GM23338 (cell line): ENCODE results near the gene COG7. TPM values are rescaled to one million over a fixed set of nuclear protein-coding genes. Genes with fewer than 3 reads are reported as not detected.

Experiments
- ATAC-seq: fragments of 200-7000 bp; cut with Tn5 transposase; 3 replicates; pipeline ENCODE4 v1.9.1; 2020
- DNase-seq: peaks from one replicate; pipeline ENCODE4 v3.0.0-alpha.2; 2015; ENCODE audit warnings: low spot score
- H2AFZ ChIP-seq: fragments of 200-600 bp; sonication (generic); 2 replicates; pipeline ENCODE4 v1.8.0; 2016; ENCODE audit warnings: antibody characterized with exemption, mild to moderate bottlenecking, moderate library complexity
- H3F3A ChIP-seq: fragments of 200-600 bp; sonication (generic); replicated peaks from 2 replicates; pipeline ENCODE4 v1.8.0; 2017; ENCODE audit warnings: antibody characterized with exemption, mixed run types, low read depth
- H3K27ac ChIP-seq: fragments of 200-600 bp; sonication (generic); 2 replicates; pipeline ENCODE4 v1.6.1; 2016; ENCODE audit warnings: low read depth
- H3K27me3 ChIP-seq: fragments of 200-600 bp; sonication (generic); 2 replicates; pipeline ENCODE4 v1.8.0; 2016; ENCODE audit warnings: mild to moderate bottlenecking, mixed run types, moderate library complexity; ENCODE audit not compliant: insufficient read depth
- H3K36me3 ChIP-seq: fragments of 200-600 bp; sonication (generic); 2 replicates; pipeline ENCODE4 v1.8.0; 2016; ENCODE audit warnings: mild to moderate bottlenecking; ENCODE audit not compliant: insufficient read depth
- H3K4me1 ChIP-seq: fragments of 200-600 bp; sonication (generic); 2 replicates; pipeline ENCODE4 v1.8.0; 2016; ENCODE audit warnings: mild to moderate bottlenecking, moderate library complexity; ENCODE audit not compliant: insufficient read depth
- H3K4me2 ChIP-seq: fragments of 200-600 bp; sonication (generic); 2 replicates; pipeline ENCODE4 v1.7.1; 2017; ENCODE audit warnings: mixed run types
- H3K4me3 ChIP-seq: fragments of 200-600 bp; sonication (generic); 2 replicates; pipeline ENCODE4 v1.6.1; 2016; ENCODE audit warnings: mixed run types
- H3K79me2 ChIP-seq: fragments of 200-600 bp; sonication (generic); replicated peaks from 2 replicates; pipeline ENCODE4 v1.8.0; 2017; ENCODE audit warnings: mild to moderate bottlenecking; ENCODE audit not compliant: insufficient read depth
- H3K9me2 ChIP-seq: fragments of 200-600 bp; sonication (generic); 2 replicates; pipeline ENCODE4 v1.8.0; 2017; ENCODE audit not compliant: insufficient read depth
- H4K20me1 ChIP-seq: fragments of 200-600 bp; sonication (generic); replicated peaks from 2 replicates; pipeline ENCODE4 v1.8.0; 2017; ENCODE audit warnings: mild to moderate bottlenecking; ENCODE audit not compliant: insufficient read depth
- H3K27ac Mint-ChIP-seq: 2 replicates; pipeline ENCODE4 v1.8.0; 2020; ENCODE audit warnings: inconsistent platforms, mild to moderate bottlenecking, moderate library complexity, mixed read lengths
- H3K27me3 Mint-ChIP-seq: 3 replicates; pipeline ENCODE4 v1.8.0; 2022; ENCODE audit warnings: low read depth, mild to moderate bottlenecking, moderate library complexity, mixed read lengths, inconsistent platforms; ENCODE audit not compliant: insufficient read depth, poor library complexity
- H3K36me3 Mint-ChIP-seq: 3 replicates; pipeline ENCODE4 v1.8.0; 2021; ENCODE audit warnings: low read depth, mild to moderate bottlenecking, inconsistent platforms, moderate library complexity, mixed read lengths
- H3K4me1 Mint-ChIP-seq: 3 replicates; pipeline ENCODE4 v1.8.0; 2020; ENCODE audit warnings: mild to moderate bottlenecking, inconsistent platforms, mixed read lengths
- H3K4me3 Mint-ChIP-seq: 3 replicates; pipeline ENCODE4 v1.8.0; 2021; ENCODE audit warnings: moderate library complexity, mild to moderate bottlenecking, inconsistent platforms, mixed read lengths
- H3K9me3 Mint-ChIP-seq: 3 replicates; pipeline ENCODE4 v1.8.0; 2020; ENCODE audit warnings: moderate library complexity, mild to moderate bottlenecking, inconsistent platforms, mixed read lengths
- CREB1 ChIP-seq: fragments of 250-450 bp; sonication (Bioruptor Pico); IDR thresholded peaks from 2 replicates; pipeline ENCODE4 v1.5.0; 2020; ENCODE audit warnings: low read depth, mild to moderate bottlenecking, moderate library complexity
- EZH2 ChIP-seq: fragments of 200-600 bp; sonication (generic); IDR thresholded peaks from one replicate; pipeline ENCODE4 v1.8.0; 2017; ENCODE audit warnings: antibody characterized with exemption, mild to moderate bottlenecking, low read depth; ENCODE audit not compliant: unreplicated experiment
- EZH2phosphoT487 ChIP-seq: fragments of 200-600 bp; sonication (generic); IDR thresholded peaks from one replicate; pipeline ENCODE4 v1.8.1; 2018; ENCODE audit warnings: antibody characterized with exemption; ENCODE audit not compliant: unreplicated experiment
- JUNB ChIP-seq: IDR thresholded peaks from one replicate; pipeline ENCODE4 v1.6.1; 2016; ENCODE audit warnings: antibody characterized with exemption; ENCODE audit not compliant: unreplicated experiment
- NANOG ChIP-seq: IDR thresholded peaks from 2 replicates; pipeline ENCODE4 v1.6.1; 2016; ENCODE audit warnings: antibody characterized with exemption, borderline replicate concordance
- POLR2AphosphoS5 ChIP-seq: IDR thresholded peaks from 2 replicates; pipeline ENCODE4 v1.6.1; 2016; ENCODE audit warnings: antibody characterized with exemption, low read depth
- STAT1 ChIP-seq: IDR thresholded peaks from one replicate; pipeline ENCODE4 v1.6.1; 2016; ENCODE audit warnings: antibody characterized with exemption; ENCODE audit not compliant: unreplicated experiment
- ZNF114 ChIP-seq: fragments of 250-450 bp; sonication (Bioruptor Pico); IDR thresholded peaks from 2 replicates; pipeline ENCODE4 v1.5.0; 2020; ENCODE audit warnings: mild to moderate bottlenecking, moderate library complexity
- ZNF331 ChIP-seq: fragments of 250-450 bp; sonication (Bioruptor Pico); IDR thresholded peaks from 2 replicates; pipeline ENCODE4 v1.5.0; 2020; ENCODE audit warnings: low read depth, mild to moderate bottlenecking, moderate library complexity
- polyA plus RNA-seq: library from polyadenylated mRNA; unstranded; fragments of >200 nt; fragmentation: Nextera tagmentation; extraction: Ambion mirVana; gene quantifications from 2 replicates; pipeline ENCODE4 v1.2.1, GENCODE V29; 2016
- total RNA-seq: library from RNA; depleted of rRNA; stranded (reverse); fragments of >200 nt; shearing (Covaris generic); gene quantifications from 2 replicates; pipeline ENCODE4 v1.2.3, GENCODE V29; 2014
- TF ChIP-seq, protein P1 (sequence below): IDR thresholded peaks from one replicate; pipeline ENCODE4 v1.6.1; 2018; ENCODE audit warnings: antibody characterized with exemption; ENCODE audit not compliant: unreplicated experiment
- TF ChIP-seq, protein P2 (sequence below): fragments of 250-450 bp; sonication (Bioruptor Pico); IDR thresholded peaks from 2 replicates; pipeline ENCODE4 v1.5.0; 2020; ENCODE audit warnings: mild to moderate bottlenecking, moderate library complexity
- TF ChIP-seq, protein P3 (sequence below): IDR thresholded peaks from 2 replicates; pipeline ENCODE4 v1.6.1; 2016; ENCODE audit warnings: antibody characterized with exemption
- TF ChIP-seq, protein P4 (sequence below), 2 experiments: fragments of 200-600 bp in 1 of 2; sonication (generic) in 1 of 2; conservative IDR thresholded peaks; 2 replicates each; pipeline versions ENCODE4 v1.5.1 to v1.6.1; 2016 to 2017; ENCODE audit warnings: antibody characterized with exemption in 2 of 2, low read depth in 2 of 2, mild to moderate bottlenecking in 2 of 2, moderate library complexity in 1 of 2

Gene COG7
- total and polyA plus RNA-seq, 2 experiments from 2014 or later, result 9.2 to 20.0 TPM

GRCh38 chr16:23394141-23394831 lies 58.7 kb downstream of the COG7 start:
- ATAC-seq (no peak), DNase-seq (no peak)
- Mint-ChIP-seq H3K4me1 (peaks cover 8% of the 10 kb centered on the region), H3K27me3 (peaks cover 2% of the 10 kb centered on the region), H3K4me3 (no peak overlapping the region), H3K36me3 (peaks cover 23% of the 10 kb centered on the region), H3K9me3 (no peaks in the 10 kb centered on the region), H3K27ac (no peak overlapping the region)
- H3K9me2 ChIP-seq, result no peaks in the 10 kb centered on the region
- no peaks in the 10 kb centered on the region for H3K36me3 ChIP-seq
- no peak overlapping the region for H3K4me2 ChIP-seq
- no peak overlapping the region for H2AFZ ChIP-seq
- H4K20me1 ChIP-seq, result no peaks in the 10 kb centered on the region
- no peak overlapping the region for H3K4me3 ChIP-seq
- H3K27me3 ChIP-seq, result no peaks in the 10 kb centered on the region
- peaks cover 4% of the 10 kb centered on the region; the same call in 1 of the 2 replicates for H3F3A ChIP-seq
- TF ChIP-seq NANOG, result no peak
- TF ChIP-seq STAT1, result no peak
- no peak for TF ChIP-seq CREB1 (CRISPR knock-in tag)
- TF ChIP-seq, protein P1, sequence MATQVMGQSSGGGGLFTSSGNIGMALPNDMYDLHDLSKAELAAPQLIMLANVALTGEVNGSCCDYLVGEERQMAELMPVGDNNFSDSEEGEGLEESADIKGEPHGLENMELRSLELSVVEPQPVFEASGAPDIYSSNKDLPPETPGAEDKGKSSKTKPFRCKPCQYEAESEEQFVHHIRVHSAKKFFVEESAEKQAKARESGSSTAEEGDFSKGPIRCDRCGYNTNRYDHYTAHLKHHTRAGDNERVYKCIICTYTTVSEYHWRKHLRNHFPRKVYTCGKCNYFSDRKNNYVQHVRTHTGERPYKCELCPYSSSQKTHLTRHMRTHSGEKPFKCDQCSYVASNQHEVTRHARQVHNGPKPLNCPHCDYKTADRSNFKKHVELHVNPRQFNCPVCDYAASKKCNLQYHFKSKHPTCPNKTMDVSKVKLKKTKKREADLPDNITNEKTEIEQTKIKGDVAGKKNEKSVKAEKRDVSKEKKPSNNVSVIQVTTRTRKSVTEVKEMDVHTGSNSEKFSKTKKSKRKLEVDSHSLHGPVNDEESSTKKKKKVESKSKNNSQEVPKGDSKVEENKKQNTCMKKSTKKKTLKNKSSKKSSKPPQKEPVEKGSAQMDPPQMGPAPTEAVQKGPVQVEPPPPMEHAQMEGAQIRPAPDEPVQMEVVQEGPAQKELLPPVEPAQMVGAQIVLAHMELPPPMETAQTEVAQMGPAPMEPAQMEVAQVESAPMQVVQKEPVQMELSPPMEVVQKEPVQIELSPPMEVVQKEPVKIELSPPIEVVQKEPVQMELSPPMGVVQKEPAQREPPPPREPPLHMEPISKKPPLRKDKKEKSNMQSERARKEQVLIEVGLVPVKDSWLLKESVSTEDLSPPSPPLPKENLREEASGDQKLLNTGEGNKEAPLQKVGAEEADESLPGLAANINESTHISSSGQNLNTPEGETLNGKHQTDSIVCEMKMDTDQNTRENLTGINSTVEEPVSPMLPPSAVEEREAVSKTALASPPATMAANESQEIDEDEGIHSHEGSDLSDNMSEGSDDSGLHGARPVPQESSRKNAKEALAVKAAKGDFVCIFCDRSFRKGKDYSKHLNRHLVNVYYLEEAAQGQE, result no peak
- no peak for TF ChIP-seq EZH2phosphoT487
- TF ChIP-seq, protein P2, sequence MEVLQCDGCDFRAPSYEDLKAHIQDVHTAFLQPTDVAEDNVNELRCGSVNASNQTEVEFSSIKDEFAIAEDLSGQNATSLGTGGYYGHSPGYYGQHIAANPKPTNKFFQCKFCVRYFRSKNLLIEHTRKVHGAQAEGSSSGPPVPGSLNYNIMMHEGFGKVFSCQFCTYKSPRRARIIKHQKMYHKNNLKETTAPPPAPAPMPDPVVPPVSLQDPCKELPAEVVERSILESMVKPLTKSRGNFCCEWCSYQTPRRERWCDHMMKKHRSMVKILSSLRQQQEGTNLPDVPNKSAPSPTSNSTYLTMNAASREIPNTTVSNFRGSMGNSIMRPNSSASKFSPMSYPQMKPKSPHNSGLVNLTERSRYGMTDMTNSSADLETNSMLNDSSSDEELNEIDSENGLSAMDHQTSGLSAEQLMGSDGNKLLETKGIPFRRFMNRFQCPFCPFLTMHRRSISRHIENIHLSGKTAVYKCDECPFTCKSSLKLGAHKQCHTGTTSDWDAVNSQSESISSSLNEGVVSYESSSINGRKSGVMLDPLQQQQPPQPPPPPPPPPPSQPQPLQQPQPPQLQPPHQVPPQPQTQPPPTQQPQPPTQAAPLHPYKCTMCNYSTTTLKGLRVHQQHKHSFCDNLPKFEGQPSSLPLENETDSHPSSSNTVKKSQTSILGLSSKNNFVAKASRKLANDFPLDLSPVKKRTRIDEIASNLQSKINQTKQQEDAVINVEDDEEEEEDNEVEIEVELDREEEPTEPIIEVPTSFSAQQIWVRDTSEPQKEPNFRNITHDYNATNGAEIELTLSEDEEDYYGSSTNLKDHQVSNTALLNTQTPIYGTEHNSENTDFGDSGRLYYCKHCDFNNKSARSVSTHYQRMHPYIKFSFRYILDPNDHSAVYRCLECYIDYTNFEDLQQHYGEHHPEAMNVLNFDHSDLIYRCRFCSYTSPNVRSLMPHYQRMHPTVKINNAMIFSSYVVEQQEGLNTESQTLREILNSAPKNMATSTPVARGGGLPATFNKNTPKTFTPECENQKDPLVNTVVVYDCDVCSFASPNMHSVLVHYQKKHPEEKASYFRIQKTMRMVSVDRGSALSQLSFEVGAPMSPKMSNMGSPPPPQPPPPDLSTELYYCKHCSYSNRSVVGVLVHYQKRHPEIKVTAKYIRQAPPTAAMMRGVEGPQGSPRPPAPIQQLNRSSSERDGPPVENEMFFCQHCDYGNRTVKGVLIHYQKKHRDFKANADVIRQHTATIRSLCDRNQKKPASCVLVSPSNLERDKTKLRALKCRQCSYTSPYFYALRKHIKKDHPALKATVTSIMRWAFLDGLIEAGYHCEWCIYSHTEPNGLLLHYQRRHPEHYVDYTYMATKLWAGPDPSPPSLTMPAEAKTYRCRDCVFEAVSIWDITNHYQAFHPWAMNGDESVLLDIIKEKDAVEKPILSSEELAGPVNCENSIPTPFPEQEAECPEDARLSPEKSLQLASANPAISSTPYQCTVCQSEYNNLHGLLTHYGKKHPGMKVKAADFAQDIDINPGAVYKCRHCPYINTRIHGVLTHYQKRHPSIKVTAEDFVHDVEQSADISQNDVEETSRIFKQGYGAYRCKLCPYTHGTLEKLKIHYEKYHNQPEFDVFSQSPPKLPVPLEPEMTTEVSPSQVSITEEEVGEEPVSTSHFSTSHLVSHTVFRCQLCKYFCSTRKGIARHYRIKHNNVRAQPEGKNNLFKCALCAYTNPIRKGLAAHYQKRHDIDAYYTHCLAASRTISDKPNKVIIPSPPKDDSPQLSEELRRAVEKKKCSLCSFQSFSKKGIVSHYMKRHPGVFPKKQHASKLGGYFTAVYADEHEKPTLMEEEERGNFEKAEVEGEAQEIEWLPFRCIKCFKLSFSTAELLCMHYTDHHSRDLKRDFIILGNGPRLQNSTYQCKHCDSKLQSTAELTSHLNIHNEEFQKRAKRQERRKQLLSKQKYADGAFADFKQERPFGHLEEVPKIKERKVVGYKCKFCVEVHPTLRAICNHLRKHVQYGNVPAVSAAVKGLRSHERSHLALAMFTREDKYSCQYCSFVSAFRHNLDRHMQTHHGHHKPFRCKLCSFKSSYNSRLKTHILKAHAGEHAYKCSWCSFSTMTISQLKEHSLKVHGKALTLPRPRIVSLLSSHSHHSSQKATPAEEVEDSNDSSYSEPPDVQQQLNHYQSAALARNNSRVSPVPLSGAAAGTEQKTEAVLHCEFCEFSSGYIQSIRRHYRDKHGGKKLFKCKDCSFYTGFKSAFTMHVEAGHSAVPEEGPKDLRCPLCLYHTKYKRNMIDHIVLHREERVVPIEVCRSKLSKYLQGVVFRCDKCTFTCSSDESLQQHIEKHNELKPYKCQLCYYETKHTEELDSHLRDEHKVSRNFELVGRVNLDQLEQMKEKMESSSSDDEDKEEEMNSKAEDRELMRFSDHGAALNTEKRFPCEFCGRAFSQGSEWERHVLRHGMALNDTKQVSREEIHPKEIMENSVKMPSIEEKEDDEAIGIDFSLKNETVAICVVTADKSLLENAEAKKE (CRISPR knock-in tag), result no peak
- TF ChIP-seq EZH2, result no peak
- TF ChIP-seq, protein P3, sequence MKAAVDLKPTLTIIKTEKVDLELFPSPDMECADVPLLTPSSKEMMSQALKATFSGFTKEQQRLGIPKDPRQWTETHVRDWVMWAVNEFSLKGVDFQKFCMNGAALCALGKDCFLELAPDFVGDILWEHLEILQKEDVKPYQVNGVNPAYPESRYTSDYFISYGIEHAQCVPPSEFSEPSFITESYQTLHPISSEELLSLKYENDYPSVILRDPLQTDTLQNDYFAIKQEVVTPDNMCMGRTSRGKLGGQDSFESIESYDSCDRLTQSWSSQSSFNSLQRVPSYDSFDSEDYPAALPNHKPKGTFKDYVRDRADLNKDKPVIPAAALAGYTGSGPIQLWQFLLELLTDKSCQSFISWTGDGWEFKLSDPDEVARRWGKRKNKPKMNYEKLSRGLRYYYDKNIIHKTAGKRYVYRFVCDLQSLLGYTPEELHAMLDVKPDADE, result no peak
- TF ChIP-seq ZNF331 (CRISPR knock-in tag), result no peak
- TF ChIP-seq, protein P4, sequence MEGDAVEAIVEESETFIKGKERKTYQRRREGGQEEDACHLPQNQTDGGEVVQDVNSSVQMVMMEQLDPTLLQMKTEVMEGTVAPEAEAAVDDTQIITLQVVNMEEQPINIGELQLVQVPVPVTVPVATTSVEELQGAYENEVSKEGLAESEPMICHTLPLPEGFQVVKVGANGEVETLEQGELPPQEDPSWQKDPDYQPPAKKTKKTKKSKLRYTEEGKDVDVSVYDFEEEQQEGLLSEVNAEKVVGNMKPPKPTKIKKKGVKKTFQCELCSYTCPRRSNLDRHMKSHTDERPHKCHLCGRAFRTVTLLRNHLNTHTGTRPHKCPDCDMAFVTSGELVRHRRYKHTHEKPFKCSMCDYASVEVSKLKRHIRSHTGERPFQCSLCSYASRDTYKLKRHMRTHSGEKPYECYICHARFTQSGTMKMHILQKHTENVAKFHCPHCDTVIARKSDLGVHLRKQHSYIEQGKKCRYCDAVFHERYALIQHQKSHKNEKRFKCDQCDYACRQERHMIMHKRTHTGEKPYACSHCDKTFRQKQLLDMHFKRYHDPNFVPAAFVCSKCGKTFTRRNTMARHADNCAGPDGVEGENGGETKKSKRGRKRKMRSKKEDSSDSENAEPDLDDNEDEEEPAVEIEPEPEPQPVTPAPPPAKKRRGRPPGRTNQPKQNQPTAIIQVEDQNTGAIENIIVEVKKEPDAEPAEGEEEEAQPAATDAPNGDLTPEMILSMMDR (conservative IDR thresholded peaks at IDR 0.05; ENCODE audit: low read depth in 2 of 2), result no peak
- TF ChIP-seq ZNF114 (CRISPR knock-in tag), result no peak
- no peak for TF ChIP-seq POLR2AphosphoS5
- TF ChIP-seq JUNB, result no peak
- H3K79me2 ChIP-seq, result no peaks in the 10 kb centered on the region
- H3K4me1 ChIP-seq, result peaks cover 9% of the 10 kb centered on the region
- H3K27ac ChIP-seq, result no peak overlapping the region; the same call in 1 of the 2 replicates
